ENCODE results near the gene IFNLR1. TPM values are rescaled to one million over a fixed set of nuclear protein-coding genes. Genes with fewer than 3 reads are reported as not detected.
A peak's percentile ranks its signal among the peaks of the same experiment; 100 is the strongest.

The IFNLR1 gene
- total and polyA plus RNA-seq, 8 donors: 2.3 to 8.4 (median 4.0) TPM

DNA sequence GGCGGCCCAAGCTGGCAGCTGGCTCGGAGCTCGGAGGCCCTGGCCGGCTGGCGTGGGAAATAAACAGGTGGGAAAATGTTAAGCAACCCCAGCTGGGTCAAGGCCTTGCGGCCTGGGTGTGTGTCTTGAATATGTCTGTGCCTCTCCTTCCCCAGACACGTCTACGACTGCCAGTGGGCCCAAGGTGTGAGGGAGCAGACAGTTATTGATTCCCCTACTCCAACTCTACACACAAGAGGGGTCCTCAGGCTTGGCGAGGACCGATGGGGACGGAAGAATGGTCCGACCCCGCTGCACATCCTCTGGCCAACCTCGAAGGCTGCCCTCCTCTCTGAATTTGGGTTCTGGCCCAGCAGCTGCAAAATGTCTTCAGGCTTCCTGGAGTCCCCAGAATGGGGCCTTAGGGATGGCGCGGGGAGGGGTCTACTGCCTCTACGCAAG lies 46.3 kb downstream of the IFNLR1 start:
- peak overlapping the region; percentile 75 to 87 (median 82) for H3K27ac ChIP-seq
- WGBS, 2 donors: 43 to 45% methylated on average over 17 of the region's 17 CpGs
- peaks cover 6 to 28% (median 9%) of the 10 kb centered on the region in 3 donors for H3K4me1 ChIP-seq
- H3K9me3 ChIP-seq: no peaks in the 10 kb centered on the region
- TF ChIP-seq, protein P1, sequence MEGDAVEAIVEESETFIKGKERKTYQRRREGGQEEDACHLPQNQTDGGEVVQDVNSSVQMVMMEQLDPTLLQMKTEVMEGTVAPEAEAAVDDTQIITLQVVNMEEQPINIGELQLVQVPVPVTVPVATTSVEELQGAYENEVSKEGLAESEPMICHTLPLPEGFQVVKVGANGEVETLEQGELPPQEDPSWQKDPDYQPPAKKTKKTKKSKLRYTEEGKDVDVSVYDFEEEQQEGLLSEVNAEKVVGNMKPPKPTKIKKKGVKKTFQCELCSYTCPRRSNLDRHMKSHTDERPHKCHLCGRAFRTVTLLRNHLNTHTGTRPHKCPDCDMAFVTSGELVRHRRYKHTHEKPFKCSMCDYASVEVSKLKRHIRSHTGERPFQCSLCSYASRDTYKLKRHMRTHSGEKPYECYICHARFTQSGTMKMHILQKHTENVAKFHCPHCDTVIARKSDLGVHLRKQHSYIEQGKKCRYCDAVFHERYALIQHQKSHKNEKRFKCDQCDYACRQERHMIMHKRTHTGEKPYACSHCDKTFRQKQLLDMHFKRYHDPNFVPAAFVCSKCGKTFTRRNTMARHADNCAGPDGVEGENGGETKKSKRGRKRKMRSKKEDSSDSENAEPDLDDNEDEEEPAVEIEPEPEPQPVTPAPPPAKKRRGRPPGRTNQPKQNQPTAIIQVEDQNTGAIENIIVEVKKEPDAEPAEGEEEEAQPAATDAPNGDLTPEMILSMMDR (IDR thresholded peaks at IDR 0.05): no peak
- DNase-seq: peak; percentile 82 to 93 (median 90)
- ATAC-seq: peak; percentile 62 to 72 (median 70)
- H3K27me3 ChIP-seq: no peaks in the 10 kb centered on the region
- peaks cover 0 to 12% (median 0%) of the 10 kb centered on the region in 3 donors for H3K36me3 ChIP-seq
- FAIRE-seq: no peak
- intact Hi-C loops (cut with DNase I): no loop called here
- H3K4me3 ChIP-seq: peak overlapping the region; percentile 47 to 74 (median 61)

DNA sequence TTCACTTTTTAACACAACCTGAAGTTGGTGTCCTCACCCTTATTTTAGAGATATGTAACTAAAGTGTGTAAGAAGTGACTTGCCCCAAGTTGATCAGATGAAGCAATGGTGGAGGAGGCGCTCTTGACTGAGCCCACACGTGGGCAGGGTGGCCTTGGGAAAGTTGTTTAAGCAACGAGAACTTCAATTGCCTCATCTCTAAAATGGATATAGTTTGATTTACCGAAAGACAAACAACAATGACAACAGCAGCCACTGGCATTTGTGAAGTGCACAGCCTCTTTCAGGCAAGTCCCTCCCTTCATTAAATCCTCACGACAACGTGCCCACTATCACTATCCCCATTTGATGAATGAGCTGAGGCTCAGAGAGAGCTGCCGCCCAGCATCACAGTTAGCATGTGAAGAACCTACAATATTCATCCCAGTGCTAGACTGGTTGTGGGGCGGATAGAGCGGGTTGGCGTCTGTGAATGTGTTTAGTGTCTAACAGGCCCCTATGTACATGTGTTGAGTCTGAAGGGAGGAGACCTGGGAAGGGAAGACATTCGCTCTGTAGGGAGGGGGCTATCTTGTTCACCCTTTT lies 47.2 kb downstream of the IFNLR1 start:
- Histone ChIP-seq H3K9me3 (no peaks in the 10 kb centered on the region), H3K4me1 (peaks cover 9 to 31% (median 9%) of the 10 kb centered on the region in 3 donors), H3K27me3 (no peaks in the 10 kb centered on the region), H3K27ac (peak overlapping the region; percentile 75 to 87 (median 82)), H3K4me3 (peak overlapping the region in 2 of 4 donors; percentile 63 to 74), H3K36me3 (peaks cover 0 to 13% (median 0%) of the 10 kb centered on the region in 3 donors)
- DNase-seq: peak in 2 of 6 donors; percentile 66 to 67
- 42 to 50% methylated on average over 11 of the region's 11 CpGs for WGBS, 2 donors
- ATAC-seq: peak in 2 of 4 donors; percentile 18 to 29
- intact Hi-C loops (cut with DNase I): no loop called here
- TF ChIP-seq, protein P1 (IDR thresholded peaks at IDR 0.05): no peak
- FAIRE-seq: no peak

DNA sequence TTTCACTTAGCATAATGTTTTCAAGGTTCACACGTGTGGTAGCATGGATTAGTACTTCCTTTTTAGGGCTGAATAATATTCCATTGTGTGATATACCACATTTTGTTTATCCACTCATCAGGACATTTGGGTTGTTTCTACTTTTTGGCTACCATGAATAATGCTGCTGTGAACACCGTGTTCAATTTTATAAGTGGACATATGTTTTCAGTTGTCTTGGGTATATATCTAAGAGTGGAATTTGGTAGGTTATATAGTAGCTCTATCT lies 47.9 kb downstream of the IFNLR1 start:
- Histone ChIP-seq H3K27ac (peak overlapping the region; percentile 75 to 87 (median 82)), H3K4me1 (peaks cover 9 to 35% (median 17%) of the 10 kb centered on the region in 3 donors), H3K27me3 (no peaks in the 10 kb centered on the region), H3K9me3 (no peaks in the 10 kb centered on the region), H3K4me3 (peak overlapping the region in 2 of 4 donors; percentile 63 to 74), H3K36me3 (peaks cover 0 to 19% (median 0%) of the 10 kb centered on the region in 3 donors)
- intact Hi-C loops (cut with DNase I): no loop called here
- TF ChIP-seq, protein P1 (IDR thresholded peaks at IDR 0.05): no peak
- WGBS, 2 donors: 39 to 56% methylated on average over 2 of the region's 2 CpGs
- no peak for ATAC-seq
- DNase-seq: no peak
- no peak for FAIRE-seq

DNA sequence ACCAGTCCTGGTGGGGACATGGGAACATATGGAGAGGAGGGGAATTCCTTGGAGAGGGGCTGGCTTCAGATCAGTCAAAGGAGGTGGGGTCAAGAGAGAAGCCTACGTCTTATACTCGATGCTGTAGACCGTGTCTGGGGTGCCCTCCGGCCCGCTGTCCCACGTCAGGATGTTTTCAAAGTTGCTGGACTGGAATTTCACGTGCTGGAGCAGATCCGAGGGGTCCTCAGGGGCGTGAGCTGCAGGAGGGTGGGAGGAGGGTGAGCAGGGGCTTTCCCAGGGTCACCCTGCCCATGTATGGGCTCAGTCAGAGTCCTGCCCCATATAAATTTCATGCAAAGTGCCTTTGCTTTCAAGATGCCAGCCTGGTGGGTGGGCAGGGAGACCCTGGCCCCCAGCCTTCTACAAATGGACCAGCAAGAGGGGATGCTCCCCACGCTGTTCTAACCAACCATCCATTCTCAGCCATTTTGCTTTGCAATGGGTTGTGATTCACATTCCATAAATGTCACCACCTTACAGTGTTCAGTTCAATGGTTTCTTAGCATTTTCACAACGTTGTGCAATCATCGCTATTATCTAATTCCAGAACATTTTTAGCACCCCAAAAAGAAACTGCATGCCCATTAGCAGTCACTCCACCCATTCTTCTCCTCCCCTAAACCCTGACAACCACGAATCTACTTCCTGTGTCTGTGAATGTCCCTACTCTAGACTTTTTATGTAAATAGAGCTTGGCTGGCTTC lies 48.4 kb downstream of the IFNLR1 start:
- intact Hi-C loops (cut with DNase I): no loop called here
- 27 to 34% methylated on average over 13 of the region's 13 CpGs for WGBS, 2 donors
- no peaks in the 10 kb centered on the region for H3K27me3 ChIP-seq
- peaks cover 13 to 37% (median 20%) of the 10 kb centered on the region in 3 donors for H3K4me1 ChIP-seq
- TF ChIP-seq, protein P1 (IDR thresholded peaks at IDR 0.05): no peak
- H3K9me3 ChIP-seq: no peaks in the 10 kb centered on the region
- DNase-seq (no peak), ATAC-seq (no peak), FAIRE-seq (no peak)
- peaks cover 0 to 24% (median 0%) of the 10 kb centered on the region in 3 donors for H3K36me3 ChIP-seq
- H3K4me3 ChIP-seq: peak overlapping the region in 2 of 4 donors; percentile 12 to 74
- H3K27ac ChIP-seq: peak overlapping the region; percentile 75 to 87 (median 82)
